Activated effector memory CD4-positive, alpha-beta T cell treated with anti-CD3 and anti-CD28 coated beads, Interleukin-2, amount 50 U/mL, for 16 hours (primary cell): ENCODE results near the gene PHACTR4.
"Not testable (repeated sequence)": the region's sequence is repeated elsewhere in the genome, so short reads cannot be mapped to it uniquely, and the experiment has no call there.

Experiments
- DNase-seq: peaks from one replicate; pipeline ENCODE4 v3.0.0-alpha.2; 2020

Gene PHACTR4

DNA sequence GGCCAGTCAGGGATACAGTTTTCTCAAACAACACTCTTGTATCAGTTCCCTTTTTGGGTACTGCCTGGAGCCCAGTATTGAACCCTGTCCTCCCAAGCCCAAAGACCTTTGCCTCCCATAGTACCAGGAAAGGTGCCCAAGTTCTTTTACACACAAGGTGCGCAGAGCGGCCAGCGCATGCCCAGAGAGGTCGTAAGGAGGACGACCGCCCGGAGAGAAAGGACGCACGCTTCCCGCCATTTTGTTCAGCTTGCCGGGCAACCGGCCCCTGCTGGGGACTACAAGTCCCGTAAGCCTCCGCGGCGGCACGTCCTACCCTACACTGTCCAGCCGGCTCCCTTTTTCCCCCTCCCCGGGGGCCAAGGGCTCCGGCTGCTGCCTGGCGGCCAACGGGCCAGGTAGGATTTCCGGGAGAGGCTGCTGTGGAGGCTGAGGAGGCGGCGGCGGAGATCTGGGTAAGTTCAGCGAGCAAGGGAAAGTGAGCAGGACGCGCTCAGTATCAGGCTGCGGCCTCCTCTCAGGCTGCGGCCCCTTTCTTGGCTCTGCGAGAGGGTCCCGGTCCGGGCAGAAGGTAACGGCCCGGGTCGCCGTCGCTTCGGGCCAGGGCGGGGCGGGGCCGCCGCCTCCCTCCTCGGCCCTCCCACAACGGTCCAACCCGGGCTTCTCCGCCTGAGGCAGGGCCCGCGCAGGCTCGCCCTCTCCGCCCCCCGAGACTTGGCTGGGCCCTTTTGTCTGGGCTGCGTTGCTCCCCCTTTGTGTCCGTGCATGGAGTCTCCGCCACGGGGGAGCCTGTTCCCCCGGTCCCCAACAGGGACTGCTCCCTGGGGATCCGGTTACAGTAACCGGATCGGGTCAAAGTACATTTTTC is at the start of gene PHACTR4:
PHACTR4 (plus strand) TSS at position 370 of the 868 bp plus-strand sequence. CDS start 37,708 bp downstream, outside the sequence.
- DNase-seq = peak; percentile 93

DNA sequence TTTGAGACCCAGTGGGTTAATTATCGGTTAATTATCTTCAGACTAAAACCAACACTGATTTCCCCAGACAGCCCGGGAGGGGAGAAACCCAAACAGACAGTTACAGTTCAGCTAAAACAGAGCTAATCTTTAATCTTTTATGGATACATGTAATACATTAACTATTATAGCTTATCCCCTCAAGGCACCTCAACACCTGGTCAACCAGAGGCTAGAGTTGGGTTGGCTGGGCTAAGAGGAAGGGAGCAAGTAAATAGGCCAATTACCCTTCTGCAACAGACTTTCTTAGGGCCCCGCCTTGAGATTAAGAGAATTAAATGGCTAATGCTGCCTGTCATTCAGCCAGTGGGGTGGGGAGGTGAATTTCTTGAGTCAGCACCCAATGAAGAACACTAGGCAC is 47.3 kb upstream of the PHACTR4 start:
- DNase-seq = peak; percentile 5

DNA sequence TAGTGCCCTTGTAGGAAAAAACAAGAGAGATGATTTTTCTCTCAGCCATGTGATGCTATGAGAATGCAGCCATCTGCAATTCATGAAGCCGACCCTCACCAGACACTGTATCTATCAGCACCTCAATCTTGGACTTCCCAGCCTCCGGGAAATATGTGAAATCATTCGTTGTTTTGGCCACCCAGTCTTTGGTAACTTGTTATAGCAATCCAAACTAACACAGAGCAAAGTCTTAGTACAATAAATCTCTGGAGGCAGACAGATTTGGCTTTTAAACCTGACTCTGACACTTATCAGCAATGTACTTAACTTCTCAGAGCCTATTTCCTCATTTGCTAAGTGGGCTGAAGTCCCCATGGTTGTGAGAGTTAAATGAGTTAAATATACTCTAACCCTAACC is 45.8 kb upstream of the PHACTR4 start:
- DNase-seq = peak; percentile 2

DNA sequence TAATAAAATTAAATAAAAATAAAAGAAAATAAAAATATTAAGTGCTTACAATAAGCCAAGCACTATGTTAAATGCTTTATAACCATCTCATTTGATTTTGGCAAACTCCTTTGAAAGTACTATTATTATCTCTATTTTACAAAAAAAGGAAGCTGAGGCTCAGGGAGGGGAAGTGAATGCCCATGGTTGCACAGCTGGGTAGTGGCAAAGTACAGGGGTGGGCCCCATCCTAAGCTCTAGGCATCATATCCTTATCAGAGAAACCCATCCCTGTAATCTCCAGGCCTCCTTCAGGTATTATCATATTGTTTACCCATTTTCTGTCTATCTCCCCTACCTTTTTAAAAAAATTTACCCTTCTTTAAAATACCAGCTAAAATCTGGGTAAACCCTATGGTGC is 43.0 kb upstream of the PHACTR4 start:
- no peak for DNase-seq

DNA sequence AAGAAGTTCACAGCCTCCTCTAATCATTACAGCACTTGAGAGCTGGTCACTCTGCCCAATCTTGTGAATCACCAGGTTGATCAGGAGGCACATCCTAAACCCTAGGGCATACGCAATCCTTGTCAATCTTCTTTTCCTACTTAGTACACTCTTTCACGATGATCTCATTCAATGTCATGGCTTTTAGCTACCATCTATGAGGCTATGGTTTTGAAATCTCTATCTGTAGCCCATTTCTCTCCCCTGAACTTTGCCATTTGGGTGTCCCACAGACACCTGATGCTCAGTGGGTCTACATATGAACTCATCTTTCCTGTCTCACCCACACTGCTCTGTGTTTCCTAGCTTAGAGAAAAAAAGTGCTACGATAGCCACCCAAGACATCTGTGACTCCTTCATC is 42.6 kb upstream of the PHACTR4 start:
- no peak for DNase-seq

DNA sequence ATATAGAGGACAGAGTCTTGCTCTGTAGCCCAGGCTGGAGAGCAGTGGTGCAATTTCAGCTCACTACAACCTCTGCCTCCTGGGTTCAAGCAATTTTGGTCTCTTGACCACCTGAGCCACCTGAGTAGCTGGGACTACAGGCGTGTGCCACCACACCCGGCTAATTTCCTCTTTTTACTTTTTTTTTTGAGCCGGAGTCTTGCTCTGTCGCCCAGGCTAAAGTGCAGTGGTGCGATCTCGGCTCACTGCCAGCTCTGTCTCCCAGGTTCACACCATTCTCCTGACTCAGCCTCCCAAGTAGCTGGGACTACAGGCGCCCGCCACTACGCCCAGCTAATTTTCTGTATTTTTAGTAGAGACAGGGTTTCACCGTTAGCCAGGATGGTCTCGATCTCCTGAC is 42.1 kb upstream of the PHACTR4 start:
- not testable (repeated sequence) for DNase-seq

DNA sequence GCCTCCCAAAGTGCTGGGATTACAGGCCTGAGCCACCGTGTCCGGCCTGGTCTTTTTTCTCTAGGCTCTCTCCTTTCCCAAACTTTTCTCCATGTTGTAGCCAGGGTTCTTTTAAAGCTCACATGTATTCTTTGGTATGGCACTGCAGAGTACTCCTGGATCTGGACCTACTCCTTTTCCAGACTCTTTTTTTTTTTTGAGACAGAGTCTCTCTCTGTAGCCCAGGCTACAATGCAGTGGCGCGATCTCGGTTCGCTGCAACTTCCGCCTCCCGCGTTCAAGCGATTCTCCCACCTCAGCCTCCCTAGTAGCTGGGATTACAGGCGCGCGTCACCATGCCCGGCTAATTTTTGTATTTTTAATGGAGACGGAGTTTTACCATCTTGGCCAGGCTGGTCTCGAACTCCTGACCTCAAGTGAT is 41.3 kb upstream of the PHACTR4 start:
- DNase-seq = peak; percentile 66

DNA sequence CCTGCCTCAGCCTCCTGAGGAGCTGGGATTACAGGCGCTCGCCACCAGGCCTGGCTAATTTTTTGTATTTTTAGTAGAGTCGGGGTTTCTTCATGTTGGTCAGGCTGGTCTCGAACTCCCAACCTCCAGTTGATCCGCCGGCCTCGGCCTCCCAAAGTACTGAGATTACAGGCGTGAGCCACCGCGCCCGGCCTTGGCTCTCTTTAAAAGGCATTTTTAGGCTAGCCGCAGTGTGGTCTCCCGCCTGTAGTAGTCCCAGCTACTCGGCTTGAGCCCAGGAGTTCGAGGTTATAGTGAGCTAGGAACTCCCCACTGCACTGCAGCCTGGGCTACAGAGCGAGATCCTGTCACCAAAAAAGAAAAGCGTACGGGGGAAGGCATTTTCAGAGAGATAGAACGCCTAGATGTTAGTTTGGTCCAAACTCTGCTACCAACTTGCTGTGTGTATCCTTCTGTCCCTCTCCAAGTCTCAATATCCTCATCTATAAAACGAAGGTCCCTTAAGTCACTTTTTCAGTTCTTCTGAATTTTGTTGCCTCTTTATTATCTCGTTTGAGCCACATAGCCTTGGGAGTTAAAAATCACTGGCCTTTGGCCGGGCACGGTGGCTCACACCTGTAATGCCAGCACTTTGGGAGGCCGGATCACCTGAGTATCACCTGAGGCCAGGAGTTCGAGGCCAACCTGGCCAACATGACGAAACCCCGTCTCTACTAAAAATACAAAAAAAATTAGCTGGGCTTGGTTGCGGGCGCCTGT is 40.0 kb upstream of the PHACTR4 start:
- DNase-seq = peak; percentile 83

DNA sequence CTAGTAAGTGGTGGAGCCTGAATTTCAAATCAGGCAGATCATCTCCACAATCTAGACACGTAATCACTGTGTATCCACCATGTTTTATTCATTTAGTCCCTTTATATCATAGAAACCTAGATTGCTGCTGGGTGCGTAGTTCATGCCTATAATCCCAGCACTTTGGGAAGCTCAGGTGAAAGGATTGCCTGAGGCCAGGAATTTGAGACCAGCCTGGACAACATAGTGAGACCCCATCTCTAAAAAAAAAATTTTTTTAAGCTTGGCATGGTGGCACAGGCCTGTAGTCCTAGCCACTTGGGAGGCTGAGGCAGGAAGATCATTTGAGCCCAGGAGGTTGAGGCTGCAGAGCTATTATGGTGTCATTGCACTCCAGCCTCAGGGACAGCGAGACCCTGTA is 30.6 kb upstream of the PHACTR4 start:
- DNase-seq = no peak

DNA sequence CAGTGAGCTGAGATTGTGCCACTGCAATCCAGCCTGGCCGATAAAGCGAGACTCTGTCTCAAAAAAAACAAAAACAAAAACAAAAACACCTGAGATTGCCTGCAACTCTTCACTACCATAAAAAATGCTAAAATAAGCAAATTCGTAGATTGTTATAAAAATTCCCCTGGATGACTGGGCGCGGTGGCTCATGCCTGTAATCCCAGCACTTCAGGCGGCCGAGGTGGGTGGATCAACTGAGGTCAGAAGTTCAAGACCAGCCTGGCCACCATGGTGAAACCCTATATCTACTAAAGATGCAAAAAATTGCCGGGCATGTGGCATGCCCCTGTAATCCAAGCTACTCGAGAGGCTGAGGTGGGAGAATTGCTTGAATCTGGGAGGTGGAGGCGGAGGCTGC is 30.0 kb upstream of the PHACTR4 start:
- no peak for DNase-seq

DNA sequence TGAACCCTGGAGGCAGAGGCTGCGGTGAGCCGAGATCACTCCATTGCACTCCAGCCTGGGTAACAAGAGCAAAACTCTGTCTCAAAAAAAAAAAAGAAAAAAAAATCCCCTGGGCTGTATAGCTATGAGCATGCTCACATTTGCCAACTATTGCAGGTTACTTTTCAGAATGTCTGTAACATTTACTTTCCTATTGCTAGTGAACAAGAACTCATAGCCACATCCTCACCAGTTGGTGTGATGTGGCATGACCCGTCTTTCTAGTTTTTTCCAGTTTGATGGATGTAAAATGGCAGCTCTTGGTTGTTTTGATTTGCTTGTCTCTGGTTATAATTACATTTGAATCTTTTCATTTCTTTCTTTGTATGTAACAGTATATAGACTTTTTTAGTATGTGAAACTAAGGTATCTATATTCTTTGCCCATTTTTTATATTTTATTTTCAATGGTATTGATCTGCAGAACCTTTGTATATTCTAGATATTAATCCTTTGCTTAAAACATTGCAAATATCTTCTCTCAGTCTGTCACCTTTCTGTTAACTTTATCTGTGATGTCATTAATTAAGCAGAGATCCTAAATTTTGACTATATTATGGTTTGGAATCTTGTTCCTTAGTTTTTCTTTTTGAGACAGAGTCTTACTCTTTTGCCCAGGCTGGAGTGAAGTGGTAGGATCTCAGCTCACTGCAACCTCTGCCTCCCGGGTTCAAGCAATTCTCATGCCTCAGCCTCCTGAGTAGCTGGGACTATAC is 29.1 kb upstream of the PHACTR4 start:
- DNase-seq = no peak

DNA sequence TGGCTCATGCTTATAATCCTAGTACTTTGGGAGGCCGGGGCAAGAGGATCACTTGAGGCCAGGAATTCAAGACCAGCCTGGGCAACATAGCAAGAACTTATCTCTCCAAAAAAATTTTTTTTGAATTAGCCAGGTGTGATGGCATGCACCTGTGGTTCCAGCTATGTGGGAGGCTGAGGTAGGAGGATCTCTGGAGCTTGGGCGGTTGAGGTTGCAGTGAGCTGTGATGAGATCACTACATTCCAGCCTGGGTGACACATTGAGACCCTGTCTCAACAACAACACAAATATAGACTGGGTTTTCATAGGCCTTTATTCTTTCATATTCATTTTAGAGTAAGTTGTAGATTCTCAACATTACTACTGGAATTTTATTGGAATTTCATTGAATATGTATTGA is 27.9 kb upstream of the PHACTR4 start:
- no peak for DNase-seq

DNA sequence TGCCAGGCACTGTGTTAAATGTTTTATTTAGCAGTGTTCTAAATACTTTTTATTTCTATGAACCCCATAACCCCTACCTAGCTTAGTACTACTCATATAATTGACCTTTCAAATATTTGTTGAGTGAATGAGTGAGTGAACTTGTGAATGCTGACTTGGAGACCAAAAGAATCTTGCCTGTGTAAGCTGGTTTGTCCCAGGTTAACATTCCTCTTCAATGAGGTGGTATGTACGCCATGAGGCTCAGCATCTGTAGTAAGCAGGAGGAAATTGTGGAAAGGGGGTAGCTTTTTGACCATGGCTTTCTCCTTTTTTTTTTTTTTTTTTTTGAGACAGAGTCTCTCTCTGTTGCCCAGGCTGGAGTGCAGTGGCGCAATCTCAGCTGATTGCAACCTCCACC is 26.1 kb upstream of the PHACTR4 start:
- DNase-seq = no peak

DNA sequence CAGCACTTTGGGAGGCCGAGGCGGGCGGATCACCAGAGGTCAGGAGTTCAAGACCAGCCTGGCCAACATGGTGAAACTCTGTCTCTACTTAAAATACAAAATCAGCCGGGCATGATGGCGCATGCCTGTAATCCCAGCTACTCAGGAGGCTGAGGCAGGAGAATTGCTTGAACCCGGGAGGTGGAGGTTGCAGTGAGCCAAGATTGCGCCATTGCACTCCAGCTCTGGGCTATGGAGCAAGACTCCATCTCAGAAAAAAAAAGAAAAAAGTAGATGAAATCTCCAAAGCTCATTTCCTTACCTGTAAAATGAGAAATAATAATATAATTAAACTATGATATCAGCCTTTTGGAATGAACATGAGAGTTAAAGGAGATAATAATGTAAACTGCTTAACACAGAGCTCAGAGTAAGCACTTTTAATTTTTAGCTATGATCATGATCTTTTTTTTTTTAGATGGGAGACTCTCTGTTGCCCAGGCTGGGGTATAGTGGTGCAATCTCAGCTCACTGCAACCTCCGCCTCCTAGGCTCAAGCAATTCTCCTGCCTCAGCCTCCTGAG is 16.2 kb upstream of the PHACTR4 start:
- not testable (repeated sequence) for DNase-seq

DNA sequence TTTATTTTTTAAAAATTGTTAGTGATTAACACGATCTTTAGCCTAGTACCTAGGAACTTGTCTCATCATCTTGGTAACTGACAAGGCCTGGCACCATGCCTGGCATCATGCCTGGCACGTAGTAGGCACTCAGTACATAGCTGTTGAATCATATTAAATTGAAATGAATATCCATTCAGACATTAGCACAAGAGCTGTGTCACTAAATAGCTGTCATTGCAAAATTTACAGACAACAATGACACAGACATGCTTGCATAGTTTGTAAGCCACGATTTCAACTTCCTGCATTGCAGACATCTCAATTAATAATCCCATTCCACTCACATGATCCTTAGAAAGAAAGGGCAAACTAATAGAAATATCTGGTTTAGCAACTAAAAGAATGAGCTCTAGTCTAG is 15.4 kb upstream of the PHACTR4 start:
- no peak for DNase-seq

DNA sequence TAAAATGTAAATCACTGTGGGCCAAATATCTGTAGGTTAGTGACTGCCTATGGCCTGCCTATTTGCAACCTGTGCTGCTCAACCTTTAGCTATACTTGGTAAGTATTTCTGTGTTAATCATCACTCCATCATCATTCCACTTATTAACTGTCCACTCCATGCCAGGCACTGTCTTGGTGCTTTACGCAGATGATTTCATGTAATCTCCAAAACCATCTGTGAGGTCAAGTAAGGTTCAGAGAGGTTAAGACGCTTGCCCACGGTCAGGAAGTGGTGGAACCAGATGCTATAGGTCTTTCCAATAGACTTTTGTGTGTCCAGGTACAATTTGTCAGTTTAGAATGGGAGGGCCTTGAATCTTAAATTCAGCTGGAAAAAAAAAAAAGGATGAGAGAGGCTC is 10.8 kb upstream of the PHACTR4 start:
- DNase-seq = no peak

DNA sequence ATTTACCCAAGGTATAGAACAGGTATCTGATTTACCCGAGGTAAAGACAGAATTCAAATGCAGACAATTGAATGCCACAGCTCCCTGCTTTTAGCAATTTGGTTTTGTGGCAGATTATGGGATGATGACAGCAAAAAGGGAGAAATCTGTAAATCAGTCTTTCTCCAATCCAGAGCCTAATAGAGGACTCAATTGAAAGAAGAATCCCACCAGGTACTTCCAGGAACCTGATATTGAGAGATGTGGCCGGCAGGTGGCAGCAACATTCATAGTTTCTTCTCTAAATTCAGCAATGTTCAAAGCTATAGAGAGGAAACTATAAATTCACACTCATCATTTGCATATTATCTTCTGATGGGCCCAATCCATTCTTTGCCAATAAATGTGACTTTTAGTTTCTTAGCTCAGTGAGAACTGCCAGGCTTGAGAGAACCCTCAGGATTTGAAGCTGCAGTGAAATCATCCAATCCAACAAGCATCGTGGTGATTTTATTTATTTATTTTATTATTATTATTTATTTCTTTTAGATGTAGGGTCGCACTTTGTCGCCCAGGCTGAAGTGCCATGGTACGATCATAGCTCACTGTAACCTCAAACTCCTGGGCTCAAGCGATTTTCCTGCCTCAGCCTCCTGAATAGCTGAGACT is 9.8 kb upstream of the PHACTR4 start:
- peak; percentile 90 for DNase-seq

DNA sequence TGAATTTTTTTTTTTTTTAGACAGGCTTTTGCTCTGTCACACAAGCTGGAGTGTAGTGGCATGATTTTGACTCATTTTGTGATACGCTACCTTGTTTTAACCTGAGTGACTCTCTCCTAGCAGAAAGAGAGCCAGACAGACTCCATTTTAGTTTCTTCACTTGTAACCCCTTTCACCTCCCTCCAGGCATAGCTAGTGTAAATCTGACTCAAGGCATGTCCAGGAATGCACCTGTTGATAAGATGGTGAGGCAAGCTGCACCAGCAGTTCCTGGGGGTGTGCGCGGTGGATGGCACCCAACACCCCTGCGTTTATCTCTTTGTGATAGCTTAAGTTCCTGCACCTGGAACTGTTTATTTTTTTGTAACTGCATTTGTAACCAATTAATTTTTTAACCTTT is 4.7 kb upstream of the PHACTR4 start:
- no peak for DNase-seq

DNA sequence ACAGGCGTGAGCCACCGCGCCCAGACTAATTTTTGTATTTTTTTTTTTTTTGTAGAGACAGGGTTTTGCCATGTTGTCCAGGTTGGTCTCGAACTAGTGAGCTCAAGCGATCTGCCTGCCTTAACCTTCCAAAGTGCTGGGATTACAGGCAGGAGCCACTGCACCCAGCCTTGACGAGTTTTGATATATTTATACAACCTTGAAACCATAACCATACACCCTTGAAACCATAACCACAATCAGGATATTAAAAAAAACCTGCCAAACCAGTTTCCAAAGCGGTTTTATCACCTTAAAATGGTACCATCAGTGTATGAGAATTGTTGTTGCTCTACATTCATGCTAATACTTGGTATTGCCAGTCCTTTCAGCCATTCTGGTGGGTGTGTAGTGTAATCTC is 3.7 kb upstream of the PHACTR4 start:
- DNase-seq = no peak

DNA sequence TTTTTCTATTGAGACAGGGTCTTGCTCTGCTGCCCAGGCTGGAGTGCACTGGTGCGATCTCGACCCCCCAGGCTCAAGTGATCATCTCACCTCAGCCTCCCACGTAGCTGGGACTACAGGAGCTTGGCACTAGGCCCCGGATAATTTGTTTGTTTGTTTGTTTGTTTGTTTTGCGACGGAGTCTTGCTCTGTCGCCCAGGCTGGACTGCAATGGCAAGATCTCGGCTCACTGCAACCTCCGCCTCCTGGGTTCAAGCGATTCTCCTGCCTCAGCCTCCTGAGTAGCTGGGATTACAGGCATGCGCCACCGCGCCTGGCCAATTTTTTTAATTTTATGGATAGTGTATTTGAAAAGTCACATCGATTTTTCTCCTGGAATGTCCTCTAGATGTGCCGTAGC is 932 bp upstream of the PHACTR4 start:
- DNase-seq = not testable (repeated sequence)

DNA sequence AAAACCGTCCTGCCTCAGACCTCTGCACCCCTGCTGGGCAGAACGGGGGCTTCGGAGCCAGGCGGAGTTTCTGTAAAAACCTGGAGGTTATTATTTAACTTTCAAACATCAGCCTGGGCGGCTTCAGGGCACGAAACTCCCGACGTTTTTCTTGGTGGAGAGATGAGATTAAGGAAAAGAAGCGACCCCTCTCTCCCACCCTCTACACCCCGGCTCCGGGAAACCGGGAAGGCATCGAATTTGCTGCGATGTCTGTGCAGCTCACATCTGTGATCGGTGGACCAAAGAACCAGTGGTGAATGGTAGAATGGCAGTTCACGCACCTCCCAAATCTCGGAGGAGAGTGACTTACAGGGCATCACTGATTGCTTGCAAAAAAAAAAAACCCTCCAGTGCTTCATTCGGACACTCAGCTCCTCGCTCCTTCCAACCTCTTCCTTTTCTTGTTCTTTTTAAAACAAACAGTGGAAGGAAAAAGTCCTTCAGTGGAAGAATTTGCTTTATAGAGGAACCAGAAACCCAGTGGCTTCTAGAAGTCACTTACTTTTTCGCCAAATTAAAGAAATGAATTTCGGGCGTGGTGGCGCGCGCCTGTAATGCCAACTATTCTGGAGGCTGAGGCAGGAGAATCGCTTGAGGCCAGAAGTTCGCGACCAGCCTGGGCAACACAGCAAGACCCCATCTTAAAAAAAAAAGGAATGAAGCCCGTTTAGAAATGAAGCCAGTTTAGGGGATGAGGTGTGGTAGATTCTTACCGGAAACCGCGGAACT is 884 bp downstream of the PHACTR4 start:
- no peak for DNase-seq

DNA sequence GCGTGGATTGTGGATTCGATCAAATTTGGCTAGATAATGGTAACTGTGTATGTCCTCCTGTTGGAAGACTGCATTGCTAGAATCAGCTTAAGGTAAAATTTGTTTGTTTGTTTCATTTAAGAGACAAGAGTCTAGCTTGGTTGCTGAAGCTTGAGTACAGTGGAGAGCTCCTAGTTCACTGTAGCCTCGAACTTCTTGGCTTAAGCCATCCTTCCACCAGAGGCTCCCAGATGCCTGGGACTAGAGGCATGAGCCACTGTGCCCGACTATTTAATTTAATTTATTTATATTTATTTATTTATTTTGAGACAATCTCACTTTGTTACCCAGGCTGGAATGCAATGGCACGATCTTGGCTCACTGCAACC is 1.5 kb downstream of the PHACTR4 start:
- DNase-seq = no peak
